ENCODE data around the gene SDK2. TPM values are rescaled to one million over a fixed set of nuclear protein-coding genes. Genes with fewer than 3 reads are reported as not detected.
"Not testable (repeated sequence)": the region's sequence is repeated elsewhere in the genome, so short reads cannot be mapped to it uniquely, and the experiment has no call there.

SDK2 gene
- total and polyA plus RNA-seq, 2 experiments from 2014 or later, result 0.59 to 1.2 TPM

- Histone ChIP-seq H2AFZ (no peak overlapping the region), H3K27me3 (peaks cover 32% of the 10 kb centered on the region), H3K4me2 (no peak overlapping the region), H3K27ac (no peak overlapping the region), H3K9me2 (replicated peaks; ENCODE audit: insufficient read depth) (no peaks in the 10 kb centered on the region), H3K9me3 (ENCODE audit: low read depth) (no peaks in the 10 kb centered on the region), H3K4me3 (no peak overlapping the region), H4K20me1 (ENCODE audit: insufficient read depth, poor library complexity, severe bottlenecking) (no peaks in the 10 kb centered on the region), H3K79me2 (no peaks in the 10 kb centered on the region), H3K36me3 (replicated peaks; ENCODE audit: insufficient read depth, low read depth) (no peaks in the 10 kb centered on the region), H3K4me1 (ENCODE audit: insufficient read depth) (peaks cover 4% of the 10 kb centered on the region)
- TF ChIP-seq CTCF (IDR thresholded peaks at IDR 0.05; ENCODE audit: poor library complexity), result no peak
- no peak for TF ChIP-seq EZH2phosphoT487 (IDR thresholded peaks at IDR 0.05; ENCODE audit: low read depth, severe bottlenecking, unreplicated experiment)
- TF ChIP-seq EZH2 (IDR thresholded peaks at IDR 0.05; ENCODE audit: borderline replicate concordance), result no peak
- no peak for DNase-seq (ENCODE audit: low spot score)
- 80% methylated on average over 11 of the region's 11 CpGs for WGBS (ENCODE audit: low lambda C conversion rate, missing lambda C conversion rate)
These were observed 165.9 kb downstream of the SDK2 start for GRCh38 chr17:73478334-73478733.

DNA sequence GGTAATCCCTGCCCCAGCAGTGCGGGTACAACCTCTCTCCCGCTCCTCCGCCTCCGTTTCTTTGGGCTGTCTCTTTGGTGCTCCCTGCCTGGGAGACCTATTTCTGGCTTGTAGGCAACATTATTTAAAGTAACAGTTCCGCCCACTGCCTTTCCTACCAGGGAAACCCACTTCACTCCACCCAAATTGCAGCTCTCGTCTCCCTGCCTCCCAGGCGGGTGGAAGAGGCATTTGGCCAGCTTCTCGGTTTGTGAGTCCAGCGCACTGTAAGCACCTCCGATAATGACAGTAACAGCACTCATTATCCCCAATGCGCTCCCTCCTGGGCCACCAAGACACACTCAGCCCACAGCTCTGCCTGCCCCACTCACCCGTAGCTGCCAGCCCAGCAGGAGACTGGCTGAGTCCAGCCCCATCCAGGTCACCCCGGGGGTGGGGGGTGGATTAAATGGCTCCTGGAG is 167.3 kb downstream of the SDK2 start:
- DNase-seq (ENCODE audit: low spot score), result no peak
- no peak overlapping the region for H3K4me3 ChIP-seq
- H3K4me2 ChIP-seq, result no peak overlapping the region
- H2AFZ ChIP-seq, result no peak overlapping the region
- peaks cover 32% of the 10 kb centered on the region for H3K27me3 ChIP-seq
- no peaks in the 10 kb centered on the region for H3K9me3 ChIP-seq (ENCODE audit: low read depth)
- H3K9me2 ChIP-seq (replicated peaks; ENCODE audit: insufficient read depth), result no peaks in the 10 kb centered on the region
- H3K4me1 ChIP-seq (ENCODE audit: insufficient read depth), result peaks cover 4% of the 10 kb centered on the region
- no peaks in the 10 kb centered on the region for H4K20me1 ChIP-seq (ENCODE audit: insufficient read depth, poor library complexity, severe bottlenecking)
- TF ChIP-seq EZH2 (IDR thresholded peaks at IDR 0.05; ENCODE audit: borderline replicate concordance) (no peak), CTCF (IDR thresholded peaks at IDR 0.05; ENCODE audit: poor library complexity) (no peak), EZH2phosphoT487 (IDR thresholded peaks at IDR 0.05; ENCODE audit: low read depth, severe bottlenecking, unreplicated experiment) (no peak)
- H3K27ac ChIP-seq, result no peak overlapping the region
- 66% methylated on average over 13 of the region's 13 CpGs for WGBS (ENCODE audit: low lambda C conversion rate, missing lambda C conversion rate)
- H3K36me3 ChIP-seq (replicated peaks; ENCODE audit: insufficient read depth, low read depth), result no peaks in the 10 kb centered on the region
- H3K79me2 ChIP-seq, result no peaks in the 10 kb centered on the region

DNA sequence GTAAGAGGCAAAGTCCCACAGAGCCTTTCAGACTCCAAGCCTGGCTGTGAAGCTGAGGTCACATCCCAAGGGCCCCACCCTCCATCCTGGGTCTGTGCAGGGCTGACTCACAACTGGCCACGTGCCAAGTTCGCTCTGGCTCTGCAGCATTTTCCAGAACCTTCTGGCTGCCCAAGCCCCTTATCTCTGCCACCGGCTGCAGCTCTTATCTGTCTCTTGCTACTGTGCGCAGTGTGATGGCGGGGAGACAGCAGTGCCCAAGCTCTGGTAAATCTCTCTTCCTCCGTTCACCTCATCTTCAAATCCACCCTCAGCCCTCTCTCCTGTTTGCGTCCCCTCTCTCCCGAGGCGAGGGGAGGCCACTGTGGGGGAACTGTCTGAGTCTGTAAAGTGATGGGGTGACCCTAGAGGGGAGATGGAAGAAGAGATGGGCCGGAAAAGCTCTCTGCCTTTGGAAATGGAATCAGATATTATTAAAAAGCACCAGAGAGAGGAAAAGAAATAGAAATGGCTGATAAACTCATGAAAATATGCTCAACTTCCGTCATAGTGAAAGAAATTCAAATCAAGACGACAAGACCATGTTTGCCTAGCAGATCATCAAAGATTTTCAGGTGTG is 169.8 kb downstream of the SDK2 start:
- Histone ChIP-seq H3K4me2 (no peak overlapping the region), H3K27me3 (peaks cover 32% of the 10 kb centered on the region), H3K4me1 (ENCODE audit: insufficient read depth) (peaks cover 4% of the 10 kb centered on the region), H3K79me2 (no peaks in the 10 kb centered on the region), H3K27ac (no peak overlapping the region), H3K9me2 (replicated peaks; ENCODE audit: insufficient read depth) (no peaks in the 10 kb centered on the region), H2AFZ (no peak overlapping the region), H3K4me3 (no peak overlapping the region), H3K9me3 (ENCODE audit: low read depth) (no peaks in the 10 kb centered on the region), H3K36me3 (replicated peaks; ENCODE audit: insufficient read depth, low read depth) (no peaks in the 10 kb centered on the region), H4K20me1 (ENCODE audit: insufficient read depth, poor library complexity, severe bottlenecking) (no peaks in the 10 kb centered on the region)
- 49% methylated on average over 12 of the region's 12 CpGs for WGBS (ENCODE audit: low lambda C conversion rate, missing lambda C conversion rate)
- no peak for TF ChIP-seq EZH2 (IDR thresholded peaks at IDR 0.05; ENCODE audit: borderline replicate concordance)
- TF ChIP-seq CTCF (IDR thresholded peaks at IDR 0.05; ENCODE audit: poor library complexity), result no peak
- TF ChIP-seq EZH2phosphoT487 (IDR thresholded peaks at IDR 0.05; ENCODE audit: low read depth, severe bottlenecking, unreplicated experiment), result no peak
- peak; percentile 94 for DNase-seq (ENCODE audit: low spot score)

- H2AFZ ChIP-seq; DNase-seq (ENCODE audit: low spot score); H3K4me2 ChIP-seq; H3K79me2 ChIP-seq; H3K9me3 ChIP-seq (ENCODE audit: low read depth); H4K20me1 ChIP-seq (ENCODE audit: insufficient read depth, poor library complexity, severe bottlenecking); H3K9me2 ChIP-seq (replicated peaks; ENCODE audit: insufficient read depth); H3K4me1 ChIP-seq (ENCODE audit: insufficient read depth); H3K27ac ChIP-seq; H3K4me3 ChIP-seq; H3K36me3 ChIP-seq (replicated peaks; ENCODE audit: insufficient read depth, low read depth): not testable (repeated sequence)
- H3K27me3 ChIP-seq, result peaks cover 19% of the 10 kb centered on the region
- 82% methylated on average over 8 of the region's 8 CpGs for WGBS (ENCODE audit: low lambda C conversion rate, missing lambda C conversion rate)
These were observed 171.5 kb downstream of the SDK2 start for GRCh38 chr17:73472715-73473114.

Data from hepatocyte (in vitro differentiated cells).